OCI-LY7 (cell line): Measurements from ENCODE around the gene SLC25A42. TPM values are rescaled to one million over a fixed set of nuclear protein-coding genes. Genes with fewer than 3 reads are reported as not detected.
"Not testable (repeated sequence)": the region's sequence is repeated elsewhere in the genome, so short reads cannot be mapped to it uniquely, and the experiment has no call there.

ENCODE experiments used
- BruUV-seq: library from RNA; stranded (reverse); fragments of 400-500 nt; replicated peaks from 2 replicates; lab custom pipeline; 2021; lab: Mats Ljungman, UMichigan
- CTCF ChIA-PET: fragments of 300-600 bp; sonication (Branson Sonifier 250); formaldehyde crosslinking; loops from one replicate; lab custom pipeline; 2022; ENCODE audit warnings: antibody characterized with exemption; ENCODE audit not compliant: unreplicated experiment; lab: Charles Lee
- POLR2A ChIA-PET: fragments of 300-600 bp; sonication (Branson Sonifier 250); formaldehyde crosslinking; loops from one replicate; lab custom pipeline; 2022; ENCODE audit warnings: antibody characterized with exemption; lab: Charles Lee
- DNase-seq: peaks from one replicate; pipeline ENCODE4 v3.0.0-alpha.2; 2015; ENCODE audit warnings: low spot score
- H2AFZ ChIP-seq: fragments of 200-600 bp; sonication (generic), shearing (Covaris generic); 2 replicates; pipeline ENCODE4 v1.6.1; 2014; ENCODE audit warnings: mild to moderate bottlenecking, antibody characterized with exemption, low read length, moderate library complexity
- H3K27ac ChIP-seq: fragments of 200-600 bp; sonication (generic); 2 replicates; pipeline ENCODE4 v1.5.1; 2014; ENCODE audit warnings: mixed run types, low read depth, mild to moderate bottlenecking, moderate library complexity, low read length, inconsistent platforms; ENCODE audit not compliant: poor library complexity, severe bottlenecking
- H3K36me3 ChIP-seq: fragments of 200-600 bp; sonication (generic); 2 replicates; pipeline ENCODE4 v1.6.1; 2014; ENCODE audit warnings: mild to moderate bottlenecking, antibody characterized with exemption, low read length, moderate library complexity, mixed read lengths; ENCODE audit not compliant: insufficient read depth
- H3K4me1 ChIP-seq: fragments of 200-600 bp; sonication (generic); 2 replicates; pipeline ENCODE4 v1.5.1; 2014; ENCODE audit warnings: mild to moderate bottlenecking, low read length; ENCODE audit not compliant: insufficient read depth, poor library complexity, severe bottlenecking
- H3K4me2 ChIP-seq: fragments of 200-600 bp; sonication (generic); 2 replicates; pipeline ENCODE4 v1.6.1; 2014; ENCODE audit warnings: mild to moderate bottlenecking, low read length
- H3K4me3 ChIP-seq: fragments of 200-600 bp; sonication (generic); 2 replicates; pipeline ENCODE4 v1.5.1; 2014; ENCODE audit warnings: mild to moderate bottlenecking, low read depth, low read length; ENCODE audit not compliant: poor library complexity, severe bottlenecking
- H3K79me2 ChIP-seq: fragments of 200-600 bp; sonication (generic); 2 replicates; pipeline ENCODE4 v1.6.1; 2016; ENCODE audit warnings: low read depth, mild to moderate bottlenecking, low read length, moderate library complexity, mixed read lengths; ENCODE audit not compliant: insufficient read depth
- H3K9me2 ChIP-seq: fragments of 200-600 bp; sonication (generic); 2 replicates; pipeline ENCODE4 v1.6.1; 2016; ENCODE audit warnings: mild to moderate bottlenecking, low read length, mixed read lengths; ENCODE audit not compliant: insufficient read depth
- H3K9me3 ChIP-seq: fragments of 200-600 bp; sonication (generic); 2 replicates; pipeline ENCODE4 v1.6.1; 2014; ENCODE audit warnings: mild to moderate bottlenecking, mixed run types, low read length, mixed read lengths
- H4K20me1 ChIP-seq: fragments of 200-600 bp; sonication (generic); 2 replicates; pipeline ENCODE4 v1.6.1; 2014; ENCODE audit warnings: mild to moderate bottlenecking, antibody characterized with exemption, low read length, moderate library complexity, mixed read lengths; ENCODE audit not compliant: insufficient read depth
- EZH2phosphoT487 ChIP-seq: fragments of 200-600 bp; sonication (generic); IDR thresholded peaks from 2 replicates; pipeline ENCODE4 v1.6.1; 2018; ENCODE audit warnings: low read depth, borderline replicate concordance, mild to moderate bottlenecking, mixed run types, antibody characterized with exemption, low read length, moderate library complexity, mixed read lengths
- intact Hi-C: fragments of 100-400 bp; cut with micrococcal nuclease; formaldehyde crosslinking; loops from one replicate; pipeline ENCODE4 v1.10.0; 2022; ENCODE audit not compliant: unreplicated experiment
- total RNA-seq, 2 experiments: library from RNA; depleted of rRNA in 1 of 2; stranded (reverse); fragments of >200 nt in 1 of 2; shearing (Covaris generic) in 1 of 2; gene quantifications; 2 replicates each; pipeline ENCODE4 v1.2.3, GENCODE V29; 2014 to 2022
- TF ChIP-seq, protein P1 (sequence below): fragments of 200-600 bp; sonication (generic); conservative IDR thresholded peaks from 2 replicates; pipeline ENCODE4 v1.5.1; 2014; ENCODE audit warnings: mild to moderate bottlenecking, antibody characterized with exemption, low read length, moderate library complexity, mixed read lengths

Gene SLC25A42
- total RNA-seq, 2 experiments from 2014 or later, result 13.8 to 23.4 TPM

DNA sequence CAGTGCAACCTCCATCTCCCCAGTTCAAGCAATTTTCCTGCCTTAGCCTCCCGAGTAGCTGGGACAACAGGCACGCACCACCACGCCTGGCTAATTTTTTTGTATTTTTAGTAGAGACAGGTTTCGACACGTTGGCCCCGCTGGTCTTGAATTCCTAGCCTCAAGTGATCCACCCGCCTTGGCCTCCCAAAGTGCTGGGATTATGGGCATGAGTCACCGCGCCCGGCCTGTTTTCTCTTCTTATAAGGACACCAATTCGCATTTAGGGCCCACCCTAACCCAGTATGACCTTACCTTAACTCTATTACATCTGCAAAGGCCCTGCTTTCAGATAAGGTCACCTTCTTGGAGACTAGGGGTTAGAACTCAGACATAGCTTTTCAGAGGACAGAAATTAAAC lies 39.4 kb downstream of the SLC25A42 start:
- intact Hi-C loops, result no loop called here
- DNase-seq, result no peak
- Histone ChIP-seq H3K9me2 (no peaks in the 10 kb centered on the region), H3K4me1 (peaks cover 16% of the 10 kb centered on the region), H3K4me2 (no peak overlapping the region), H3K4me3 (no peak overlapping the region), H3K9me3 (no peaks in the 10 kb centered on the region), H3K36me3 (no peaks in the 10 kb centered on the region), H2AFZ (no peak overlapping the region), H3K79me2 (no peaks in the 10 kb centered on the region), H3K27ac (no peak overlapping the region), H4K20me1 (no peaks in the 10 kb centered on the region)
- TF ChIP-seq, protein P1, sequence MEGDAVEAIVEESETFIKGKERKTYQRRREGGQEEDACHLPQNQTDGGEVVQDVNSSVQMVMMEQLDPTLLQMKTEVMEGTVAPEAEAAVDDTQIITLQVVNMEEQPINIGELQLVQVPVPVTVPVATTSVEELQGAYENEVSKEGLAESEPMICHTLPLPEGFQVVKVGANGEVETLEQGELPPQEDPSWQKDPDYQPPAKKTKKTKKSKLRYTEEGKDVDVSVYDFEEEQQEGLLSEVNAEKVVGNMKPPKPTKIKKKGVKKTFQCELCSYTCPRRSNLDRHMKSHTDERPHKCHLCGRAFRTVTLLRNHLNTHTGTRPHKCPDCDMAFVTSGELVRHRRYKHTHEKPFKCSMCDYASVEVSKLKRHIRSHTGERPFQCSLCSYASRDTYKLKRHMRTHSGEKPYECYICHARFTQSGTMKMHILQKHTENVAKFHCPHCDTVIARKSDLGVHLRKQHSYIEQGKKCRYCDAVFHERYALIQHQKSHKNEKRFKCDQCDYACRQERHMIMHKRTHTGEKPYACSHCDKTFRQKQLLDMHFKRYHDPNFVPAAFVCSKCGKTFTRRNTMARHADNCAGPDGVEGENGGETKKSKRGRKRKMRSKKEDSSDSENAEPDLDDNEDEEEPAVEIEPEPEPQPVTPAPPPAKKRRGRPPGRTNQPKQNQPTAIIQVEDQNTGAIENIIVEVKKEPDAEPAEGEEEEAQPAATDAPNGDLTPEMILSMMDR, result no peak
- no peak for TF ChIP-seq EZH2phosphoT487
- POLR2A ChIA-PET, result no interaction called here
- CTCF ChIA-PET, result no interaction called here
- no TSS peak for BruUV-seq

DNA sequence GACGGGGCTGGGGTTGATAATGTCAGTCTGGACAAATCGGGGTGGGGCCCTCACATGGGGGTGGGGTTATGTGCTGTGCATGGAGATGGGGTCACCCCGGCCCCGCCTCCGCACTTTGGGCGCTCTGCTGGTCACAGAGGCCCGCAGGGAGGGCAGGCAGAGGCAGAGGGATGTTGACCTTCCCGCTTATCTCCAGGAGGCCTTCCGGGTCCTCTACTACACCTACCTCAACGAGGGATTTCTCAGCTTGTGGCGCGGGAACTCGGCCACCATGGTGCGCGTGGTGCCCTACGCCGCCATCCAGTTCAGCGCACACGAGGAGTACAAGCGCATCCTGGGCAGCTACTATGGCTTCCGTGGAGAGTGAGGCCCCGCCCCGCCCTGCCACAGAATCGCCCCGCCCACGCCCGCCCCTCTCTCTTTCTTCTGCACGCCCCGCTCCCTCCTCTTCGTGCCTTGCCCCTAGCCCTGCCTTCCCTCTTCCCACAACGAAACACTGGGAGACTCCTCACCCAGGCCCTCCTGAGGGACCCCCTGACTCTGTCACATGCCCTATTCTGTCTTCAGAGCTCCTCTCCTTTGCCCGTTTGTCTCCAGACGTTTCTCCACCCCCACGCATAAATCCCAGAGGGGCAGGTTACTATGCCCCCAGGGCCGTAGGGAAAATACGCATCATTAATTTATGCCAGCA lies 41.7 kb downstream of the SLC25A42 start:
- no peak overlapping the region for H3K27ac ChIP-seq
- H3K4me1 ChIP-seq, result peaks cover 16% of the 10 kb centered on the region
- H3K9me3 ChIP-seq, result no peaks in the 10 kb centered on the region
- H2AFZ ChIP-seq, result peak overlapping the region; percentile 39; the same call in 1 of the 2 replicates
- BruUV-seq, result no TSS peak
- no peaks in the 10 kb centered on the region for H3K79me2 ChIP-seq
- TF ChIP-seq EZH2phosphoT487, result no peak
- TF ChIP-seq, protein P1, result no peak
- no peaks in the 10 kb centered on the region for H3K36me3 ChIP-seq
- H3K9me2 ChIP-seq, result no peaks in the 10 kb centered on the region
- H3K4me2 ChIP-seq, result peak overlapping the region; percentile 58
- no peaks in the 10 kb centered on the region for H4K20me1 ChIP-seq
- intact Hi-C loops, result no loop called here
- POLR2A ChIA-PET, result interaction anchor here (1.0 to 1.5 kb wide), 2 partner anchors 20 to 70 kb away, joined by 3 to 4 read pairs; no protein-coding TSS in a partner anchor
- H3K4me3 ChIP-seq, result peak overlapping the region; percentile 67
- peak; percentile 63 for DNase-seq
- CTCF ChIA-PET, result no interaction called here

DNA sequence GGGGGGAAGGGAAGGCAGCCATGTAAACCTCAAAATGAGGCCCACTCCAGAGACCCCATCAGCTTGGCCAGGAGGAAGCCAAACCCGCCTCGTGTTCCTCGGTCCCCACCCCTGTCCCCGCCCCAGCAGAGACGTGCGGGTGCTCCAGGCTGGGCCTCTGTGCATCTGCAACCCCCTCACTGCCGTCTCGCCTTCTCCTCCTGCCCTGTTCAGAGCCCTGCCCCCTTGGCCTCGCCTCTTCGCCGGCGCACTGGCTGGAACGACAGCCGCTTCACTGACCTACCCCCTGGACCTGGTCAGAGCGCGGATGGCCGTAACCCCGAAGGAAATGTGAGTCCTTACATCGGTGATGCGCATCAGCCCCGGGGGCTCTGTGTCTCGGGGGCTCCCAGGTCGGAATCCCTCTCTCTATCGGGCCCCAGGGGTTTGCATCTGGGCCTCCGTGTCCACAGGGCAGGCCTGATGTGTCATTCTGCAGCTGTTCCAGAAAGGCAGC lies 42.3 kb downstream of the SLC25A42 start:
- no TSS peak for BruUV-seq
- H3K27ac ChIP-seq, result no peak overlapping the region
- H4K20me1 ChIP-seq, result no peaks in the 10 kb centered on the region
- H3K4me2 ChIP-seq, result peak overlapping the region; percentile 58; the same call in 1 of the 2 replicates
- no peaks in the 10 kb centered on the region for H3K9me2 ChIP-seq
- H3K9me3 ChIP-seq, result no peaks in the 10 kb centered on the region
- no peaks in the 10 kb centered on the region for H3K36me3 ChIP-seq
- peaks cover 16% of the 10 kb centered on the region for H3K4me1 ChIP-seq
- ChIA-PET POLR2A (interaction anchor here (1.5 kb wide), 1 partner anchor 19 kb away, joined by 4 read pairs; no protein-coding TSS in a partner anchor), CTCF (no interaction called here)
- H3K79me2 ChIP-seq, result no peaks in the 10 kb centered on the region
- no peak for DNase-seq
- peak overlapping the region; percentile 67 for H3K4me3 ChIP-seq
- H2AFZ ChIP-seq, result no peak overlapping the region
- TF ChIP-seq EZH2phosphoT487, result no peak
- TF ChIP-seq, protein P1, result no peak
- intact Hi-C loops, result no loop called here

DNA sequence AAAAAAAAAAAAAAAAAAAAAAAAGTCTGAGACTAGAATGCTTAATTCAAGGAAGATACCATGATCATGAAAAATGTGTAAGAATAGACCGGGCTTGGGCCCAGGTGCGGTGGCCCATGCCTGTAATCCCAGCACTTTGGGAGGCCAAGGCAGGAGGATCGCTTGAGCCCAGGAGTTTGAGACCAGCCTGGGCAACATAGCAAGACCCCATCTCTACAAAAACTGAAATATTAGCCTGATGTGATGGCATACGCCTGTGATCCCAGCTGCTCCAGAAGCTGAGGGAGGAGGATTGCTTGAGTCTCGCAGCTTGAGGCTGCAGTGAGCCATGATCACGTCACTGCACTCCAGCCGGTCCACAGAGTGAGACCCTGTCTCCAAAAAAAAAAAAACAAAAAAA lies 43.1 kb downstream of the SLC25A42 start:
- POLR2A ChIA-PET, intact Hi-C loops: not testable (repeated sequence)

More for the DNA sequence above, 43.1 kb downstream of the SLC25A42 start:
- BruUV-seq, CTCF ChIA-PET, H2AFZ ChIP-seq, H3K36me3 ChIP-seq, H3K4me3 ChIP-seq, H4K20me1 ChIP-seq, H3K4me2 ChIP-seq, H3K79me2 ChIP-seq, H3K27ac ChIP-seq, H3K9me3 ChIP-seq, DNase-seq, H3K9me2 ChIP-seq: not testable (repeated sequence)
- H3K4me1 ChIP-seq, result peaks cover 16% of the 10 kb centered on the region
